Activated T-cell treated with anti-CD3 and anti-CD28 coated beads, Interleukin-2, amount 50 U/mL, for 72 hours (primary cell): Measurements from ENCODE around the gene GOLGA7B. TPM values are rescaled to one million over a fixed set of nuclear protein-coding genes. Genes with fewer than 3 reads are reported as not detected.
"Not testable (repeated sequence)": the region's sequence is repeated elsewhere in the genome, so short reads cannot be mapped to it uniquely, and the experiment has no call there.

Experiments
- ATAC-seq, 2 donors: fragments of 150-1000 bp; cut with Tn5 transposase; replicated peaks in 1 of 2; 2 replicates each; pipeline ENCODE4 v1.10.0; 2021; ENCODE audit warnings: moderate library complexity in 2 of 2, mild to moderate bottlenecking in 1 of 2
- DNase-seq, 2 donors: peaks; one replicate each; pipeline ENCODE4 v3.0.0; 2021 to 2022; ENCODE audit warnings: mixed read lengths in 1 of 2
- H3K27ac Mint-ChIP-seq: one replicate; pipeline ENCODE4 v1.8.0; 2022; ENCODE audit warnings: mild to moderate bottlenecking, moderate library complexity, mixed read lengths
- H3K27me3 Mint-ChIP-seq: one replicate; pipeline ENCODE4 v1.8.0; 2022; ENCODE audit warnings: low read depth, mixed read lengths
- H3K36me3 Mint-ChIP-seq, 2 donors: one replicate each; pipeline ENCODE4 v1.8.0; 2022; ENCODE audit warnings: mixed read lengths in 2 of 2, mild to moderate bottlenecking in 1 of 2; ENCODE audit not compliant: insufficient read depth in 2 of 2
- H3K4me1 Mint-ChIP-seq: one replicate; pipeline ENCODE4 v1.8.0; 2022; ENCODE audit warnings: low read depth, mixed read lengths
- H3K4me3 Mint-ChIP-seq, 2 donors: one replicate each; pipeline ENCODE4 v1.8.0; 2022; ENCODE audit warnings: mild to moderate bottlenecking in 2 of 2, mixed read lengths in 2 of 2, moderate library complexity in 2 of 2
- H3K9me3 Mint-ChIP-seq, 2 donors: one replicate each; pipeline ENCODE4 v1.8.0; 2022; ENCODE audit warnings: mixed read lengths in 2 of 2
- total RNA-seq, 2 donors: library from RNA; stranded (reverse); gene quantifications; one replicate each; pipeline ENCODE4 v1.2.3, GENCODE V29; 2022

GOLGA7B gene
- total RNA-seq, 2 donors from 2014 or later: 0.55 to 0.83 TPM

- DNase-seq (no peak), ATAC-seq (no peak)
- Mint-ChIP-seq H3K36me3 (no peaks in the 10 kb centered on the region), H3K9me3 (no peaks in the 10 kb centered on the region), H3K27me3 (no peaks in the 10 kb centered on the region), H3K4me1 (peaks cover 21% of the 10 kb centered on the region), H3K4me3 (no peak overlapping the region), H3K27ac (no peak overlapping the region)
These were observed 6.9 kb upstream of the GOLGA7B start for GRCh38 chr10:97842656-97843280.

GRCh38 chr10:97843281-97843671 lies 6.4 kb upstream of the GOLGA7B start:
- H3K27me3 Mint-ChIP-seq: no peaks in the 10 kb centered on the region
- H3K36me3 Mint-ChIP-seq: no peaks in the 10 kb centered on the region
- H3K4me3 Mint-ChIP-seq: no peak overlapping the region
- H3K9me3 Mint-ChIP-seq: no peaks in the 10 kb centered on the region
- DNase-seq: no peak
- peaks cover 21% of the 10 kb centered on the region for H3K4me1 Mint-ChIP-seq
- no peak overlapping the region for H3K27ac Mint-ChIP-seq
- ATAC-seq: no peak

- H3K36me3 Mint-ChIP-seq, DNase-seq, H3K27me3 Mint-ChIP-seq, H3K9me3 Mint-ChIP-seq, H3K4me3 Mint-ChIP-seq, ATAC-seq, H3K27ac Mint-ChIP-seq: not testable (repeated sequence)
- peaks cover 23% of the 10 kb centered on the region for H3K4me1 Mint-ChIP-seq
These were observed 5.7 kb upstream of the GOLGA7B start for GRCh38 chr10:97843972-97844371.

GRCh38 chr10:97844678-97845077 lies 5.0 kb upstream of the GOLGA7B start:
- no peak for ATAC-seq
- no peak overlapping the region for H3K27ac Mint-ChIP-seq

GRCh38 chr10:97849103-97849686 lies 448 bp upstream of the GOLGA7B start:
- H3K4me3 Mint-ChIP-seq: peak overlapping the region; percentile 83

More at GRCh38 chr10:97844678-97845077, 5.0 kb upstream of the GOLGA7B start:
- H3K4me3 Mint-ChIP-seq: no peak overlapping the region
- no peaks in the 10 kb centered on the region for H3K9me3 Mint-ChIP-seq
- no peak for DNase-seq
- peaks cover 26% of the 10 kb centered on the region for H3K4me1 Mint-ChIP-seq
- H3K36me3 Mint-ChIP-seq: no peaks in the 10 kb centered on the region
- no peaks in the 10 kb centered on the region for H3K27me3 Mint-ChIP-seq

GRCh38 chr10:97850446-97850845 lies 803 bp downstream of the GOLGA7B start:
- H3K4me1 Mint-ChIP-seq: peaks cover 38% of the 10 kb centered on the region
- no peak for ATAC-seq
- no peak overlapping the region for H3K27ac Mint-ChIP-seq
- DNase-seq: peak in 1 of 2 donors; percentile 13
- H3K27me3 Mint-ChIP-seq: no peaks in the 10 kb centered on the region
- no peaks in the 10 kb centered on the region for H3K36me3 Mint-ChIP-seq
- H3K4me3 Mint-ChIP-seq: peak overlapping the region; percentile 82
- H3K9me3 Mint-ChIP-seq: no peaks in the 10 kb centered on the region

More at GRCh38 chr10:97849103-97849686, 448 bp upstream of the GOLGA7B start:
- H3K36me3 Mint-ChIP-seq: no peaks in the 10 kb centered on the region
- ATAC-seq (peak; percentile 20 to 21), DNase-seq (peak in 1 of 2 donors; percentile 8)
- no peak overlapping the region for H3K27ac Mint-ChIP-seq
- peaks cover 38% of the 10 kb centered on the region for H3K4me1 Mint-ChIP-seq
- no peaks in the 10 kb centered on the region for H3K9me3 Mint-ChIP-seq
- H3K27me3 Mint-ChIP-seq: no peaks in the 10 kb centered on the region

- H3K27ac Mint-ChIP-seq: no peak overlapping the region
- no peaks in the 10 kb centered on the region for H3K9me3 Mint-ChIP-seq
- ATAC-seq: peak; percentile 63 to 65
- peak overlapping the region; percentile 82 for H3K4me3 Mint-ChIP-seq
- DNase-seq: peak; percentile 24 to 25
- H3K27me3 Mint-ChIP-seq: no peaks in the 10 kb centered on the region
- H3K4me1 Mint-ChIP-seq: peaks cover 38% of the 10 kb centered on the region
- no peaks in the 10 kb centered on the region for H3K36me3 Mint-ChIP-seq
These were observed 1.8 kb downstream of the GOLGA7B start for GRCh38 chr10:97851341-97852001.

- DNase-seq (no peak), ATAC-seq (no peak)
- Mint-ChIP-seq H3K9me3 (no peaks in the 10 kb centered on the region), H3K4me1 (peaks cover 38% of the 10 kb centered on the region), H3K4me3 (peak overlapping the region in 1 of 2 donors; percentile 82), H3K27ac (no peak overlapping the region), H3K27me3 (no peaks in the 10 kb centered on the region), H3K36me3 (no peaks in the 10 kb centered on the region)
These were observed 2.6 kb downstream of the GOLGA7B start for GRCh38 chr10:97852277-97852676.

- no peak for ATAC-seq
- Mint-ChIP-seq H3K27ac (no peak overlapping the region), H3K4me3 (no peak overlapping the region)
These were observed 3.3 kb downstream of the GOLGA7B start for GRCh38 chr10:97852840-97853405.

GRCh38 chr10:97854743-97855142 lies 5.1 kb downstream of the GOLGA7B start:
- Mint-ChIP-seq H3K4me1 (peaks cover 38% of the 10 kb centered on the region), H3K36me3 (no peaks in the 10 kb centered on the region), H3K27ac (no peak overlapping the region), H3K9me3 (no peaks in the 10 kb centered on the region), H3K27me3 (no peaks in the 10 kb centered on the region), H3K4me3 (no peak overlapping the region)
- no peak for DNase-seq
- ATAC-seq: no peak

More at GRCh38 chr10:97852840-97853405, 3.3 kb downstream of the GOLGA7B start:
- Mint-ChIP-seq H3K36me3 (no peaks in the 10 kb centered on the region), H3K4me1 (peaks cover 41% of the 10 kb centered on the region), H3K9me3 (no peaks in the 10 kb centered on the region), H3K27me3 (no peaks in the 10 kb centered on the region)
- DNase-seq: no peak

GRCh38 chr10:97858001-97858439 lies 8.4 kb downstream of the GOLGA7B start:
- no peak overlapping the region for H3K27ac Mint-ChIP-seq
- H3K4me1 Mint-ChIP-seq: peaks cover 17% of the 10 kb centered on the region
- peak; percentile 88 to 94 for ATAC-seq
- H3K4me3 Mint-ChIP-seq: peak overlapping the region in 1 of 2 donors; percentile 2
- DNase-seq: peak; percentile 31 to 44
- no peaks in the 10 kb centered on the region for H3K27me3 Mint-ChIP-seq
- no peaks in the 10 kb centered on the region for H3K9me3 Mint-ChIP-seq
- H3K36me3 Mint-ChIP-seq: no peaks in the 10 kb centered on the region

- H3K36me3 Mint-ChIP-seq: no peaks in the 10 kb centered on the region
- H3K27me3 Mint-ChIP-seq: no peaks in the 10 kb centered on the region
- H3K9me3 Mint-ChIP-seq: no peaks in the 10 kb centered on the region
- ATAC-seq: peak; percentile 69 to 74
- peaks cover 15% of the 10 kb centered on the region for H3K4me1 Mint-ChIP-seq
- H3K27ac Mint-ChIP-seq: no peak overlapping the region
- H3K4me3 Mint-ChIP-seq: no peak overlapping the region
- DNase-seq: peak; percentile 13 to 15
These were observed 11.6 kb downstream of the GOLGA7B start for GRCh38 chr10:97861097-97861750.

GRCh38 chr10:97861924-97862323 lies 12.3 kb downstream of the GOLGA7B start:
- Mint-ChIP-seq H3K27ac (no peak overlapping the region), H3K4me3 (no peak overlapping the region), H3K9me3 (no peaks in the 10 kb centered on the region), H3K36me3 (no peaks in the 10 kb centered on the region), H3K27me3 (no peaks in the 10 kb centered on the region), H3K4me1 (peaks cover 15% of the 10 kb centered on the region)
- no peak for ATAC-seq
- no peak for DNase-seq
